DMS153 treated with DMSO at 0.1 percent for 48 hours (cell line): ENCODE data around the gene EBP.
A peak's percentile ranks its signal among the peaks of the same experiment; 100 is the strongest.
"Not testable (repeated sequence)": the region's sequence is repeated elsewhere in the genome, so short reads cannot be mapped to it uniquely, and the experiment has no call there.

Source experiments
- DNase-seq: peaks from one replicate; lab custom pipeline; 2025; ENCODE audit not compliant: unreplicated experiment; lab: John Stamatoyannopoulos, UW

EBP gene

GRCh38 chrX:48492293-48492910 is 29.2 kb upstream of the EBP start:
- DNase-seq, result no peak

GRCh38 chrX:48493890-48494364 is 27.7 kb upstream of the EBP start:
- no peak for DNase-seq

- DNase-seq, result no peak
Measured at GRCh38 chrX:48496660-48497059, 24.9 kb upstream of the EBP start.

GRCh38 chrX:48497871-48498270 is 23.7 kb upstream of the EBP start:
- DNase-seq, result no peak

GRCh38 chrX:48498374-48498809 is 23.2 kb upstream of the EBP start:
- no peak for DNase-seq

GRCh38 chrX:48504261-48504660 is 17.3 kb upstream of the EBP start:
- DNase-seq, result no peak

- no peak for DNase-seq
Measured at GRCh38 chrX:48505481-48505880, 16.1 kb upstream of the EBP start.

GRCh38 chrX:48507246-48507645 is 14.4 kb upstream of the EBP start:
- no peak for DNase-seq

GRCh38 chrX:48508400-48509244 is 13.0 kb upstream of the EBP start, which contains the start of gene PORCN:
TSS of gene PORCN (plus strand) at chrX:48508992. CDS start at chrX:48509821, 829 bp downstream.
- DNase-seq, result peak; percentile 0

GRCh38 chrX:48509245-48509590 is 12.4 kb upstream of the EBP start:
- no peak for DNase-seq

- no peak for DNase-seq
Measured at GRCh38 chrX:48509619-48510018, 12.0 kb upstream of the EBP start.

GRCh38 chrX:48511560-48511959 is 10.0 kb upstream of the EBP start:
- DNase-seq, result no peak

GRCh38 chrX:48512371-48512935 is 9.2 kb upstream of the EBP start:
- no peak for DNase-seq

- DNase-seq, result no peak
Measured at GRCh38 chrX:48513670-48514069, 7.9 kb upstream of the EBP start.

- no peak for DNase-seq
Measured at GRCh38 chrX:48514126-48514806, 7.3 kb upstream of the EBP start.

- DNase-seq, result no peak
Measured at GRCh38 chrX:48514868-48515460, 6.6 kb upstream of the EBP start.

GRCh38 chrX:48515842-48516241 is 5.8 kb upstream of the EBP start:
- no peak for DNase-seq

GRCh38 chrX:48516285-48516684 is 5.3 kb upstream of the EBP start:
- DNase-seq, result no peak

- no peak for DNase-seq
Measured at GRCh38 chrX:48516987-48517386, 4.6 kb upstream of the EBP start.

- DNase-seq, result not testable (repeated sequence)
Measured at GRCh38 chrX:48519481-48519880, 2.1 kb upstream of the EBP start.

GRCh38 chrX:48520455-48520854 is 1.2 kb upstream of the EBP start:
- DNase-seq, result no peak
